Neural crest cell (in vitro differentiated cells): Measurements from ENCODE around the gene ME3. TPM values are rescaled to one million over a fixed set of nuclear protein-coding genes. Genes with fewer than 3 reads are reported as not detected.
"Not testable (repeated sequence)": the region's sequence is repeated elsewhere in the genome, so short reads cannot be mapped to it uniquely, and the experiment has no call there.

Source experiments
- DNase-seq: peaks from one replicate; pipeline ENCODE4 v3.0.0; 2021; ENCODE audit warnings: low read depth, mixed read lengths, low spot score
- H3K27ac Mint-ChIP-seq: one replicate; pipeline ENCODE4 v1.8.0; 2021; ENCODE audit warnings: mild to moderate bottlenecking, mixed read lengths; ENCODE audit not compliant: unreplicated experiment
- H3K27me3 Mint-ChIP-seq: 2 replicates; pipeline ENCODE4 v1.8.0; 2021; ENCODE audit warnings: low read depth, mild to moderate bottlenecking, mixed read lengths
- H3K36me3 Mint-ChIP-seq: 2 replicates; pipeline ENCODE4 v1.8.0; 2021; ENCODE audit warnings: low read depth, mild to moderate bottlenecking, mixed read lengths
- H3K4me1 Mint-ChIP-seq: 2 replicates; pipeline ENCODE4 v1.8.0; 2021; ENCODE audit warnings: mixed read lengths
- H3K4me3 Mint-ChIP-seq: one replicate; pipeline ENCODE4 v1.8.0; 2021; ENCODE audit warnings: mild to moderate bottlenecking, mixed read lengths
- H3K9me3 Mint-ChIP-seq: 2 replicates; pipeline ENCODE4 v1.8.0; 2021; ENCODE audit warnings: mixed read lengths
- CTCF ChIP-seq: fragments of 200-600 bp; sonication (generic); conservative IDR thresholded peaks from 2 replicates; pipeline ENCODE4 v1.5.0; 2021; ENCODE audit warnings: antibody characterized with exemption, mild to moderate bottlenecking
- total RNA-seq: library from RNA; stranded (reverse); gene quantifications from 2 replicates; pipeline ENCODE4 v1.2.1, GENCODE V29; 2021

The ME3 gene
- total RNA-seq, 1 donor from 2014 or later, result 18.9 TPM

GRCh38 chr11:86442827-86443226 lies 229.6 kb downstream of the ME3 start:
- no peak for TF ChIP-seq CTCF
- H3K4me1 Mint-ChIP-seq, result no peaks in the 10 kb centered on the region
- H3K36me3 Mint-ChIP-seq, result peaks cover 6% of the 10 kb centered on the region
- no peaks in the 10 kb centered on the region for H3K27me3 Mint-ChIP-seq
- H3K4me3 Mint-ChIP-seq, result no peak overlapping the region
- H3K27ac Mint-ChIP-seq, result no peak overlapping the region
- H3K9me3 Mint-ChIP-seq, result no peaks in the 10 kb centered on the region
- no peak for DNase-seq

- peaks cover 6% of the 10 kb centered on the region for H3K36me3 Mint-ChIP-seq
- H3K4me3 Mint-ChIP-seq, result no peak overlapping the region
- TF ChIP-seq CTCF, result no peak
- H3K4me1 Mint-ChIP-seq, result no peaks in the 10 kb centered on the region
- no peaks in the 10 kb centered on the region for H3K27me3 Mint-ChIP-seq
- no peak for DNase-seq
- no peak overlapping the region for H3K27ac Mint-ChIP-seq
- no peaks in the 10 kb centered on the region for H3K9me3 Mint-ChIP-seq
These were observed 230.0 kb downstream of the ME3 start for GRCh38 chr11:86442420-86442819.

GRCh38 chr11:86440843-86441242 lies 231.6 kb downstream of the ME3 start:
- Mint-ChIP-seq H3K27me3 (no peaks in the 10 kb centered on the region), H3K27ac (no peak overlapping the region), H3K4me3 (no peak overlapping the region), H3K36me3 (peaks cover 4% of the 10 kb centered on the region), H3K9me3 (no peaks in the 10 kb centered on the region), H3K4me1 (no peaks in the 10 kb centered on the region)
- no peak for DNase-seq
- no peak for TF ChIP-seq CTCF

DNA sequence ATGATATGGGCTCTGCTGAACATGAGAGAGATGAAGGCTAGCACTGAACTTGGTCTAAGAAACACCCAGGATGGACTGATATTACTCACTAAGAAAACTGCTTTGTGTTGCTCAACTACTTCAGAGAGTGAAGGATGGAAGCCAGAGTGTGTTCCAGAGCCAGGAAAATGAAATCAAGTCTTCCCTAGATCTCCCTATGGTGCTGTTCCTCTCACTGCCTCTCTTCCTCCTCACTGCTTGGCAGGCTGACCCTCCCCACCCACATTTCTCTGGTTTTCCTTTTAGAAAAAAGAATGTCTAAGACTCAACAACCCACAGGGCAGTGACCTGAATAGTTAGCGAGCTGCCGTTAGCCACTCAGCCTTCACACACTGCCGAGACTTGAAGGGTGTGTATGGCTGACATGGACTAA lies 232.1 kb downstream of the ME3 start:
- H3K27ac Mint-ChIP-seq, result no peak overlapping the region

GRCh38 chr11:86438685-86439084 lies 233.7 kb downstream of the ME3 start:
- Mint-ChIP-seq H3K4me1 (no peaks in the 10 kb centered on the region), H3K9me3 (no peaks in the 10 kb centered on the region), H3K4me3 (no peak overlapping the region), H3K27ac (no peak overlapping the region), H3K36me3 (peaks cover 7% of the 10 kb centered on the region), H3K27me3 (no peaks in the 10 kb centered on the region)
- DNase-seq, result no peak
- no peak for TF ChIP-seq CTCF

More for the DNA sequence above, 232.1 kb downstream of the ME3 start:
- no peaks in the 10 kb centered on the region for H3K4me1 Mint-ChIP-seq
- no peak for DNase-seq
- H3K9me3 Mint-ChIP-seq, result no peaks in the 10 kb centered on the region
- no peak for TF ChIP-seq CTCF
- H3K27me3 Mint-ChIP-seq, result no peaks in the 10 kb centered on the region
- H3K4me3 Mint-ChIP-seq, result no peak overlapping the region
- peaks cover 9% of the 10 kb centered on the region for H3K36me3 Mint-ChIP-seq

GRCh38 chr11:86435711-86436110 lies 236.7 kb downstream of the ME3 start:
- TF ChIP-seq CTCF, result no peak
- H3K4me3 Mint-ChIP-seq, result no peak overlapping the region
- H3K36me3 Mint-ChIP-seq, result peaks cover 22% of the 10 kb centered on the region
- H3K27me3 Mint-ChIP-seq, result no peaks in the 10 kb centered on the region
- DNase-seq, result no peak
- H3K9me3 Mint-ChIP-seq, result peaks cover 2% of the 10 kb centered on the region
- H3K27ac Mint-ChIP-seq, result no peak overlapping the region
- no peaks in the 10 kb centered on the region for H3K4me1 Mint-ChIP-seq

DNA sequence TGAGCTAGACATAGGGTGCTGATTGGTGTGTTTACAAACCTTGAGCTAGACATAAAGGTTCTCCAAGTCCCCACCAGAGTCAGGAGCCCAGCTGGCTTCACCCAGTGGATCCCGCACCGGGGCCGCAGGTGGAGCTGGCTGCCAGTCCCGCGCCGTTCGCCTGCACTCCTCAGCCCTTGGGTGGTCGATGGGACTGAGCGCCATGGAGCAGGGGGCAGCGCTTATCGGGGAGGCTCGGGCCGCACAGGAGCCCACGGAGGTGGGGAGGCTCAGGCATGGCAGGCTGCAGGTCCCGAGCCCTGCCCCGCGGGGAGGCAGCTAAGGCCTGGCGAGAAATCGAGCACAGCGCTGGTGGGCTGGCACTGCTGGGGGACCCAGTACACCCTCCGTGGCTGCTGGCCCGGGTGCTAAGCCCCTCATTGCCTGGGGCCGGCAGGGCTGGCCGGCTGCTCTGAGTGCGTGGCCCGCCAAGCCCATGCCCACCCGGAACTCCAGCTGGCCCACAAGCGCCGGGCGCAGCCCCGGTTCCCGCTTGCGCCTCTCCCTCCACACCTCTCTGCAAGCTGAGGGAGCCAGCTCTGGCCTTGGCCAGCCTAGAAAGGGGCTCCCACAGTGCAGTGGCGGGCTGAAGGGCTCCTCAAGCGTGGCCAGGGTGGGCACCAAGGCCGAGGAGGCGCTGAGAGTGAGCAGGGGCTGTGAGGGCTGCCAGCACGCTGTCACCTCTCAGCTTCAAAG lies 238.9 kb downstream of the ME3 start:
- not testable (repeated sequence) for DNase-seq, H3K4me1 Mint-ChIP-seq, H3K4me3 Mint-ChIP-seq, H3K9me3 Mint-ChIP-seq, H3K27me3 Mint-ChIP-seq, H3K27ac Mint-ChIP-seq
- H3K36me3 Mint-ChIP-seq, result peaks cover 35% of the 10 kb centered on the region
